Loucy (cell line): Measurements from ENCODE around the gene COL4A5.

Experiments
- EZH2phosphoT487 ChIP-seq: fragments of 200-600 bp; IDR thresholded peaks from 2 replicates; pipeline ENCODE4 v1.6.1; 2018; ENCODE audit warnings: antibody characterized with exemption, mild to moderate bottlenecking, moderate library complexity, borderline replicate concordance
- TF ChIP-seq, protein P1 (sequence below): fragments of 200-600 bp; sonication (generic); conservative IDR thresholded peaks from 2 replicates; pipeline ENCODE4 v1.5.1; 2014; ENCODE audit warnings: mild to moderate bottlenecking, antibody characterized with exemption, low read length

DNA sequence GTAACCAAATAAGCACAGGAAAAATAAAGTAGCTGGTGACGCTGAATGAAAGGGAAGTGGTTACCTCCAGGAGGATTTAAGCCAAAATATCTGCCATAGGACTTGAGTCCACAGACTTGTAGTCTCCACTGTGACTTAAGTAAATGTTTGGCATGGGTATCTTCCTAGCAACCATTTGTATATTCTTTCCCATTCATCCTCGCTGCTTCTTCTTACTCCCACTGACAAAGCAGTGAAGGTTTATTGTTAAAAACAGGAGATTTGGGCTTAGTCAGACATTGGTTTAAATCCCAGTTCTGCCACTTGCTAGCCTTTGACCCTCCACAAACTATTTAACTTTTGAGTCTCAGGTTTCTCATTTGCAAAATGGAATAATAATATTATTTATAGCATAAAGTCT, 23.7 kb upstream of the COL4A5 start:
- TF ChIP-seq, protein P1, sequence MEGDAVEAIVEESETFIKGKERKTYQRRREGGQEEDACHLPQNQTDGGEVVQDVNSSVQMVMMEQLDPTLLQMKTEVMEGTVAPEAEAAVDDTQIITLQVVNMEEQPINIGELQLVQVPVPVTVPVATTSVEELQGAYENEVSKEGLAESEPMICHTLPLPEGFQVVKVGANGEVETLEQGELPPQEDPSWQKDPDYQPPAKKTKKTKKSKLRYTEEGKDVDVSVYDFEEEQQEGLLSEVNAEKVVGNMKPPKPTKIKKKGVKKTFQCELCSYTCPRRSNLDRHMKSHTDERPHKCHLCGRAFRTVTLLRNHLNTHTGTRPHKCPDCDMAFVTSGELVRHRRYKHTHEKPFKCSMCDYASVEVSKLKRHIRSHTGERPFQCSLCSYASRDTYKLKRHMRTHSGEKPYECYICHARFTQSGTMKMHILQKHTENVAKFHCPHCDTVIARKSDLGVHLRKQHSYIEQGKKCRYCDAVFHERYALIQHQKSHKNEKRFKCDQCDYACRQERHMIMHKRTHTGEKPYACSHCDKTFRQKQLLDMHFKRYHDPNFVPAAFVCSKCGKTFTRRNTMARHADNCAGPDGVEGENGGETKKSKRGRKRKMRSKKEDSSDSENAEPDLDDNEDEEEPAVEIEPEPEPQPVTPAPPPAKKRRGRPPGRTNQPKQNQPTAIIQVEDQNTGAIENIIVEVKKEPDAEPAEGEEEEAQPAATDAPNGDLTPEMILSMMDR, result no peak
- no peak for TF ChIP-seq EZH2phosphoT487
